K562 (cell line): ENCODE measurements around the gene HBB. TPM values are rescaled to one million over a fixed set of nuclear protein-coding genes. Genes with fewer than 3 reads are reported as not detected.

Experiments used
- DNMT1 ChIP-seq: fragments of 450-650 bp; IDR thresholded peaks from 2 replicates; pipeline ENCODE4 v1.6.1; 2016; ENCODE audit warnings: antibody characterized with exemption, mild to moderate bottlenecking
- MGA ChIP-seq: fragments of 450-650 bp; IDR thresholded peaks from 2 replicates; pipeline ENCODE4 v1.6.1; 2016; ENCODE audit warnings: mild to moderate bottlenecking, moderate library complexity
- PBX2 ChIP-seq, 2 experiments: IDR thresholded peaks in 1 of 2; conservative IDR thresholded peaks in 1 of 2; 2 replicates each; pipeline ENCODE4 v1.6.1; 2016; ENCODE audit warnings: low read depth in 2 of 2, mild to moderate bottlenecking in 1 of 2, missing compliant biosample characterization in 1 of 2, missing genetic modification characterization in 1 of 2, moderate library complexity in 1 of 2
- PHB2 ChIP-seq: fragments of 450-650 bp; IDR thresholded peaks from 2 replicates; pipeline ENCODE4 v1.6.1; 2017; ENCODE audit warnings: low read depth
- POLR2A ChIP-seq: fragments of 450-650 bp; conservative IDR thresholded peaks from 2 replicates; pipeline ENCODE4 v1.6.1; 2016
- SRSF1 ChIP-seq: fragments of 200-400 bp; formaldehyde crosslinking; IDR thresholded peaks from 2 replicates; pipeline ENCODE4 v1.6.1; 2017; ENCODE audit warnings: mild to moderate bottlenecking, low read depth, low read length, moderate library complexity
- TBP ChIP-seq: optimal IDR thresholded peaks from 2 replicates; pipeline ENCODE3; 2011; ENCODE audit warnings: low read depth, low read length, improper control_type of control experiment
- THAP7 ChIP-seq: fragments of 250-450 bp; sonication (Bioruptor Pico); IDR thresholded peaks from 2 replicates; pipeline ENCODE4 v1.5.0; 2021
- XRCC4 ChIP-seq: IDR thresholded peaks from one replicate; pipeline ENCODE4 v1.6.1; 2011; ENCODE audit not compliant: insufficient read depth, insufficient read length; ENCODE audit errors: extremely low read depth
- ZNF24 ChIP-seq: fragments of 450-650 bp; IDR thresholded peaks from 2 replicates; pipeline ENCODE4 v1.6.1; 2016
- ZNF253 ChIP-seq: fragments of 250-450 bp; sonication (Bioruptor Pico); conservative IDR thresholded peaks from 2 replicates; pipeline ENCODE4 v1.6.1; 2021; ENCODE audit warnings: mild to moderate bottlenecking
- ZNF311 ChIP-seq: fragments of 250-450 bp; sonication (Bioruptor Pico); IDR thresholded peaks from 2 replicates; pipeline ENCODE4 v1.4.0; 2020; ENCODE audit warnings: mild to moderate bottlenecking, moderate library complexity
- ZNF589 ChIP-seq: fragments of 200-800 bp; sonication (Bioruptor generic); IDR thresholded peaks from 2 replicates; pipeline ENCODE4 v1.6.1; 2016; ENCODE audit warnings: low read depth, missing genetic modification characterization, missing compliant biosample characterization
- polyA plus RNA-seq, 8 experiments: library from polyadenylated mRNA; depleted of rRNA in 4 of 8; stranded (reverse) in 5 of 8; unstranded in 3 of 8; fragments of >200 nt; fragmentation: Nextera tagmentation in 2 of 8; fragmentation: Illumina TruSeq in 1 of 8; extraction: Ambion mirVana in 2 of 8; extraction: Trizol in 1 of 8; gene quantifications; 2 replicates each; pipeline versions ENCODE4 v1.2.1 to v1.2.3, GENCODE V29; 2011 to 2014; ENCODE audit warnings: inconsistent platforms in 1 of 8, missing spikeins in 1 of 8
- total RNA-seq, 7 experiments: library from RNA; depleted of rRNA in 6 of 7; stranded (reverse); fragments of >200 nt in 6 of 7; fragmentation: Illumina TruSeq in 2 of 7; extraction: Trizol in 2 of 7; gene quantifications; 2 replicates each; pipeline versions ENCODE4 v1.2.1 to v1.2.3, GENCODE V29; 2011 to 2021; ENCODE audit warnings: low replicate concordance in 1 of 7

Gene HBB
- total and polyA plus RNA-seq, 9 of the 15 experiments (the other 6 are each of a cell fraction or from before 2014, with no cell fraction given): 0.33 to 3.4 (median 1.2) TPM; not detected in 2

GRCh38 chr11:5269715-5270147 is 42.9 kb upstream of the HBB start, which contains the start of gene HBE1 (continued):
- no peak for TF ChIP-seq MGA
- TF ChIP-seq TBP: peak; percentile 94
- TF ChIP-seq DNMT1: no peak
- TF ChIP-seq XRCC4: no peak
- no peak for TF ChIP-seq PBX2 (CRISPR knock-in tag; IDR thresholded peaks at IDR 0.05; ENCODE audit: low read depth)
- peak; percentile 87 for TF ChIP-seq PBX2 (tag; conservative IDR thresholded peaks at IDR 0.05; ENCODE audit: low read depth)
- TF ChIP-seq SRSF1: no peak
- TF ChIP-seq PHB2: no peak
- TF ChIP-seq THAP7 (CRISPR knock-in tag): no peak
- no peak for TF ChIP-seq ZNF253 (CRISPR knock-in tag)
- TF ChIP-seq POLR2A: peak; percentile 98
- TF ChIP-seq ZNF24: no peak
- no peak for TF ChIP-seq ZNF311
- TF ChIP-seq ZNF589 (CRISPR knock-in tag): no peak
